H9 (cell line): ENCODE results near the gene UBQLN3. TPM values are rescaled to one million over a fixed set of nuclear protein-coding genes. Genes with fewer than 3 reads are reported as not detected.

ENCODE experiments used
- DNase-seq: peaks from one replicate; pipeline ENCODE4 v3.0.0-alpha.2; 2017
- H2AFZ ChIP-seq: one replicate; pipeline ENCODE4 v1.6.1; 2013; ENCODE audit warnings: mild to moderate bottlenecking, low read length, control low read depth, moderate library complexity
- H2AK5ac ChIP-seq: 2 replicates; pipeline ENCODE4 v1.6.1; 2013; ENCODE audit warnings: low read length, control low read depth, mixed read lengths; ENCODE audit not compliant: insufficient read length
- H2BK120ac ChIP-seq: one replicate; pipeline ENCODE4 v1.6.1; 2013; ENCODE audit warnings: low read depth, mild to moderate bottlenecking, low read length, control low read depth, inconsistent platforms; ENCODE audit not compliant: poor library complexity, severe bottlenecking
- H2BK12ac ChIP-seq: 2 replicates; pipeline ENCODE4 v1.6.1; 2013; ENCODE audit warnings: low read length, control low read depth, mixed read lengths, low read depth; ENCODE audit not compliant: insufficient read length
- H2BK15ac ChIP-seq: 2 replicates; pipeline ENCODE4 v1.6.1; 2013; ENCODE audit warnings: low read depth, low read length, control low read depth
- H2BK20ac ChIP-seq: one replicate; pipeline ENCODE4 v1.6.1; 2013; ENCODE audit warnings: low read depth, mild to moderate bottlenecking, low read length, control low read depth, inconsistent platforms; ENCODE audit not compliant: poor library complexity, severe bottlenecking
- H2BK5ac ChIP-seq: 2 replicates; pipeline ENCODE4 v1.6.1; 2013; ENCODE audit warnings: low read length, control low read depth, mixed read lengths; ENCODE audit not compliant: insufficient read length
- H3K14ac ChIP-seq: 2 replicates; pipeline ENCODE4 v1.6.1; 2013; ENCODE audit warnings: low read length, control low read depth; ENCODE audit not compliant: insufficient read depth
- H3K18ac ChIP-seq: 2 replicates; pipeline ENCODE4 v1.6.1; 2013; ENCODE audit warnings: low read depth, mild to moderate bottlenecking, mixed read lengths, low read length, control low read depth; ENCODE audit not compliant: insufficient read length
- H3K23ac ChIP-seq: 2 replicates; pipeline ENCODE4 v1.6.1; 2013; ENCODE audit warnings: low read length, control low read depth, mixed read lengths, low read depth; ENCODE audit not compliant: insufficient read length
- H3K23me2 ChIP-seq: 2 replicates; pipeline ENCODE4 v1.6.1; 2013; ENCODE audit warnings: low read depth, mild to moderate bottlenecking, mixed read lengths, low read length, control low read depth; ENCODE audit not compliant: insufficient read length, poor library complexity, severe bottlenecking
- H3K27ac ChIP-seq: 2 replicates; pipeline ENCODE4 v1.5.1; 2013; ENCODE audit warnings: low read length, control low read depth, mixed read lengths, low read depth; ENCODE audit not compliant: insufficient read length
- H3K27me3 ChIP-seq: 2 replicates; pipeline ENCODE4 v1.6.1; 2013; ENCODE audit warnings: low read length, control low read depth, inconsistent platforms; ENCODE audit not compliant: insufficient read depth
- H3K4ac ChIP-seq: 2 replicates; pipeline ENCODE4 v1.6.1; 2013; ENCODE audit warnings: low read depth, mild to moderate bottlenecking, control low read depth, inconsistent platforms, low read length, moderate library complexity
- H3K4me1 ChIP-seq: 2 replicates; pipeline ENCODE4 v1.6.1; 2013; ENCODE audit warnings: low read length, control low read depth, inconsistent platforms; ENCODE audit not compliant: insufficient read depth
- H3K4me2 ChIP-seq: 2 replicates; pipeline ENCODE4 v1.6.1; 2013; ENCODE audit warnings: low read length, control low read depth, mixed read lengths; ENCODE audit not compliant: insufficient read length, insufficient read depth
- H3K56ac ChIP-seq: 2 replicates; pipeline ENCODE4 v1.6.1; 2013; ENCODE audit warnings: low read depth, mild to moderate bottlenecking, mixed read lengths, low read length, control low read depth; ENCODE audit not compliant: insufficient read length
- H3K79me1 ChIP-seq: 2 replicates; pipeline ENCODE4 v1.6.1; 2013; ENCODE audit warnings: low read depth, mild to moderate bottlenecking, moderate library complexity, low read length, control low read depth, inconsistent platforms; ENCODE audit not compliant: insufficient read depth, poor library complexity, severe bottlenecking
- H3K79me2 ChIP-seq: 2 replicates; pipeline ENCODE4 v1.6.1; 2013; ENCODE audit warnings: low read length, control low read depth, inconsistent platforms; ENCODE audit not compliant: insufficient read depth
- H3K9ac ChIP-seq: 2 replicates; pipeline ENCODE4 v1.6.1; 2013; ENCODE audit warnings: low read length, control low read depth, mixed read lengths; ENCODE audit not compliant: insufficient read length; ENCODE audit errors: extremely low read depth
- H3K9me3 ChIP-seq: one replicate; pipeline ENCODE4 v1.6.1; 2013; ENCODE audit warnings: low read depth, low read length, inconsistent platforms; ENCODE audit not compliant: control insufficient read depth
- H3T11ph ChIP-seq: one replicate; pipeline ENCODE4 v1.6.1; 2013; ENCODE audit warnings: mild to moderate bottlenecking, low read length, control low read depth, inconsistent platforms
- H4K20me1 ChIP-seq: one replicate; pipeline ENCODE4 v1.6.1; 2013; ENCODE audit not compliant: control insufficient read depth, insufficient read length, insufficient read depth
- H4K5ac ChIP-seq: 2 replicates; pipeline ENCODE4 v1.6.1; 2013; ENCODE audit warnings: low read depth, mild to moderate bottlenecking, mixed read lengths, low read length, control low read depth; ENCODE audit not compliant: insufficient read length
- H4K8ac ChIP-seq: replicated peaks from 2 replicates; pipeline ENCODE4 v1.6.1; 2013; ENCODE audit warnings: low read length, control low read depth, mixed read lengths, low read depth; ENCODE audit not compliant: insufficient read length
- H4K91ac ChIP-seq: 2 replicates; pipeline ENCODE4 v1.6.1; 2013; ENCODE audit warnings: low read depth, mild to moderate bottlenecking, moderate library complexity, mixed read lengths, low read length, control low read depth; ENCODE audit not compliant: insufficient read length
- H3K27ac Mint-ChIP-seq, 3 experiments: 2 replicates in 2 of 3; 3 replicates in 1 of 3; pipeline ENCODE4 v1.8.0; 2020 to 2021; ENCODE audit warnings: mixed read lengths in 3 of 3, mild to moderate bottlenecking in 1 of 3, moderate library complexity in 1 of 3
- H3K27me3 Mint-ChIP-seq: 2 replicates; pipeline ENCODE4 v1.8.0; 2021; ENCODE audit warnings: low read depth, mild to moderate bottlenecking, moderate library complexity, mixed read lengths
- H3K36me3 Mint-ChIP-seq, 3 experiments: 2 replicates in 2 of 3; 3 replicates in 1 of 3; pipeline ENCODE4 v1.8.0; 2020 to 2021; ENCODE audit warnings: low read depth in 3 of 3, mixed read lengths in 3 of 3; ENCODE audit not compliant: insufficient read depth in 1 of 3
- H3K4me1 Mint-ChIP-seq, 2 experiments: 2 replicates each; pipeline ENCODE4 v1.8.0; 2020; ENCODE audit warnings: mixed read lengths in 2 of 2
- H3K4me3 Mint-ChIP-seq, 2 experiments: 2 replicates in 1 of 2; 3 replicates in 1 of 2; pipeline ENCODE4 v1.8.0; 2020 to 2021; ENCODE audit warnings: mild to moderate bottlenecking in 2 of 2, mixed read lengths in 2 of 2, moderate library complexity in 1 of 2
- H3K9me3 Mint-ChIP-seq, 2 experiments: 2 replicates in 1 of 2; 3 replicates in 1 of 2; pipeline ENCODE4 v1.8.0; 2020; ENCODE audit warnings: mild to moderate bottlenecking in 2 of 2, mixed read lengths in 2 of 2, moderate library complexity in 1 of 2
- WGBS: extraction: QIAGEN DNeasy Blood & Tissue Kit; methylation state at CpG from one replicate; pipeline ENCODE4 v1.1.7; 2013; ENCODE audit warnings: missing lambda C conversion rate, low lambda C conversion rate, mixed read lengths; ENCODE audit not compliant: insufficient read length; ENCODE audit errors: extremely low coverage; 5-methylcytosine and 5-hydroxymethylcytosine counted together
- total RNA-seq: library from RNA; stranded (reverse); gene quantifications from 2 replicates; pipeline ENCODE4 v1.2.1, GENCODE V29; 2021
- TF ChIP-seq, protein P1 (sequence below): fragments of 200-600 bp; sonication (generic); conservative IDR thresholded peaks from 3 replicates; pipeline ENCODE4 v1.8.0; 2021; ENCODE audit warnings: antibody characterized with exemption, mild to moderate bottlenecking

Gene UBQLN3
- total RNA-seq, 1 experiment from 2014 or later: not detected

DNA sequence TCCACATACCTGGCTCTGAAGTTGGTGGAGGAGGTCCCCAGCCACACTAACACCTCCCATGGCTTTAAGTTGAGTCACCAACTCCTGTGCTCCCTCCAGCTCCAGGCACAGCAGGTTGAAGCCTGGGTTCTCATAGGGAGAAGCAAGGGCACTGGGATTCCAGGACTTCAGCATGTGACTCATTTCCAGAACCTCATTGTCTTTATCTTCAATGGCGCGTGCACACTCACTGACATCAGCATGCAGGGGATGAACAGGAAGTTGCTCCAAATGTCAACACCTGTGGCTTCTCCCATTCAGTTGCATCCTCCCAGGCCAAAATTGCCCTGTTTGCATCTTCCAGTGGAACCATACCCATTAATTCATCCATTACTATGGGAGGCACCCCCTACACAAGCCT lies 12.6 kb upstream of the UBQLN3 start:
- H3K4me2 ChIP-seq: no peak overlapping the region
- TF ChIP-seq, protein P1, sequence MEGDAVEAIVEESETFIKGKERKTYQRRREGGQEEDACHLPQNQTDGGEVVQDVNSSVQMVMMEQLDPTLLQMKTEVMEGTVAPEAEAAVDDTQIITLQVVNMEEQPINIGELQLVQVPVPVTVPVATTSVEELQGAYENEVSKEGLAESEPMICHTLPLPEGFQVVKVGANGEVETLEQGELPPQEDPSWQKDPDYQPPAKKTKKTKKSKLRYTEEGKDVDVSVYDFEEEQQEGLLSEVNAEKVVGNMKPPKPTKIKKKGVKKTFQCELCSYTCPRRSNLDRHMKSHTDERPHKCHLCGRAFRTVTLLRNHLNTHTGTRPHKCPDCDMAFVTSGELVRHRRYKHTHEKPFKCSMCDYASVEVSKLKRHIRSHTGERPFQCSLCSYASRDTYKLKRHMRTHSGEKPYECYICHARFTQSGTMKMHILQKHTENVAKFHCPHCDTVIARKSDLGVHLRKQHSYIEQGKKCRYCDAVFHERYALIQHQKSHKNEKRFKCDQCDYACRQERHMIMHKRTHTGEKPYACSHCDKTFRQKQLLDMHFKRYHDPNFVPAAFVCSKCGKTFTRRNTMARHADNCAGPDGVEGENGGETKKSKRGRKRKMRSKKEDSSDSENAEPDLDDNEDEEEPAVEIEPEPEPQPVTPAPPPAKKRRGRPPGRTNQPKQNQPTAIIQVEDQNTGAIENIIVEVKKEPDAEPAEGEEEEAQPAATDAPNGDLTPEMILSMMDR: no peak
- no peak overlapping the region for H3K4ac ChIP-seq
- no peak overlapping the region for H4K8ac ChIP-seq
- no peak overlapping the region for H4K91ac ChIP-seq
- no peak overlapping the region for H4K5ac ChIP-seq
- no peak overlapping the region for H2BK5ac ChIP-seq
- H2BK120ac ChIP-seq: no peak overlapping the region
- no peak overlapping the region for H3K56ac ChIP-seq
- H3K27me3 ChIP-seq: no peaks in the 10 kb centered on the region
- no peaks in the 10 kb centered on the region for H3K23me2 ChIP-seq
- H3K23ac ChIP-seq: no peak overlapping the region
- no peak overlapping the region for H2AK5ac ChIP-seq
- no peak overlapping the region for H3K9ac ChIP-seq
- no peaks in the 10 kb centered on the region for H3K9me3 Mint-ChIP-seq
- no peak overlapping the region for H3K27ac Mint-ChIP-seq
- no peak overlapping the region for H3K27ac ChIP-seq
- H2BK20ac ChIP-seq: no peak overlapping the region
- H3K79me1 ChIP-seq: no peaks in the 10 kb centered on the region
- H3K79me2 ChIP-seq: no peaks in the 10 kb centered on the region
- no peak overlapping the region for H2AFZ ChIP-seq
- no peaks in the 10 kb centered on the region; the same call in 1 of the 2 replicates for H3K4me1 ChIP-seq
- peaks cover 27% of the 10 kb centered on the region for H3K27me3 Mint-ChIP-seq
- H3K18ac ChIP-seq: no peak overlapping the region
- no peak overlapping the region for H3T11ph ChIP-seq
- no peak for DNase-seq
- H3K14ac ChIP-seq: no peak overlapping the region
- H4K20me1 ChIP-seq: no peaks in the 10 kb centered on the region
- H2BK15ac ChIP-seq: no peak overlapping the region
- WGBS: no CpG with 5 or more reads among the region's 2 CpGs
- no peaks in the 10 kb centered on the region; a peak in 1 of 7 replicates for H3K36me3 Mint-ChIP-seq
- H3K9me3 ChIP-seq: no peaks in the 10 kb centered on the region
- H2BK12ac ChIP-seq: no peak overlapping the region
- no peak overlapping the region for H3K4me3 Mint-ChIP-seq
- peaks cover 12 to 14% of the 10 kb centered on the region in 2 experiments for H3K4me1 Mint-ChIP-seq
